ENCODE data around the gene MEAF6. TPM values are rescaled to one million over a fixed set of nuclear protein-coding genes. Genes with fewer than 3 reads are reported as not detected.

MEAF6 gene
- total RNA-seq, 2 donors from 2014 or later, result 48.0 to 66.8 TPM

DNA sequence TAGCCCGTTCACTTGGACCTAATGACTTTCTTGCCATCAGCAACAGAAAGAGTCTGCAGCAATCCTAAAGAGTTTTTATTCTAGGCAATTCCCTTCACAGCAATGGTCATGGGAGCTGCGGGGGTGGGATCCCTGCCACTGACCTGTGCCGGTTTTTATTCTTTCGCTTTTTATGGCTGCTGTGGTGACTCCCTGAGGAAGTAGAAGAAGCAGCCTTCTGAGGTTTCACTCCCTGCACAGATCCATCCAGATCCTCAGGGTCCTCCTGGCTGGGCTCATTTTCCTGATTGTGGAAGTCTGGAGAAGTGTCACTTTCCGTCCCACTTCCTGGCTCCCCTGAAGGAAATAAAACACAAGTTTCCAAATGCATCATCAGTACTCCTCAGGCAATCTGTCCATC, 12.9 kb downstream of the MEAF6 start:
- Mint-ChIP-seq H3K9me3 (no peaks in the 10 kb centered on the region), H3K27ac (no peak overlapping the region), H3K36me3 (peaks cover 0 to 12% of the 10 kb centered on the region in 2 donors)
- no peak for DNase-seq (ENCODE audit: low spot score in 2 of 2)
- no peak for ATAC-seq

DNA sequence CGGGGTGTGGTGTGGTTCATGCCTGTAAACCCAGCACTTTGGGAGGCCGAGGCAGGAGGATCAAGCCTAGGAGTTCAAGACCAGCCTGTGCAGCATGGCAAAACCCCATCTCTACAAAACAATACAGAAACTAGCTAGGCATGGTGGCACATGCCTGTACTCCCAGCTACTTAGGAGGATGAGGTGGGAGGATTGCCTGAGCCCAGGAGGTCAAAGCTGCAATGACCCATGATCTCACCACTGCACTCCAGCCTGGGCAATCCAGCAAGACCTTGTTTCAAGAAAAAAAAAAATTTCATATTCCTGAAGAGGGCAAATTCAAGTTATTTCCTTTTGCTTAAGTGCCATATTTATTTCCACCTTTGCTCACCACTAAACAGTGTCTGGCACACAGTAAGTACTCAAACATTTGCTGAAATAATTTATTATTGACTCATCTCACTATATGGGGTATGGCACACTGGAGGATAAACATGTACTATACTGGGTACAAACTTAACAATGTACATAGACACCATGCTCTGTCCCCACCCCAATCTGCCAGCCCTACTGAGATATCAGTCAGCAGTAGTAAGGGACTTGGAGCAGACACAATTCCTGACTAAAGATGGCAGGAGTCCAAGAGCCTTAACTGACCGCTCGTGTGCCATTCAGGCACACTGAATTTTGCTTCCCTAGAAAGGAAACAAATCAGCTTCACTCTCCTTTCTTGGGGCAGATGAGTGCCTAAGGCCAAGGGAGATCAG, 15.5 kb downstream of the MEAF6 start:
- Mint-ChIP-seq H3K9me3 (no peaks in the 10 kb centered on the region), H3K36me3 (no peaks in the 10 kb centered on the region), H3K27ac (no peak overlapping the region)
- no peak for DNase-seq (ENCODE audit: low spot score in 2 of 2)
- no peak for ATAC-seq

DNA sequence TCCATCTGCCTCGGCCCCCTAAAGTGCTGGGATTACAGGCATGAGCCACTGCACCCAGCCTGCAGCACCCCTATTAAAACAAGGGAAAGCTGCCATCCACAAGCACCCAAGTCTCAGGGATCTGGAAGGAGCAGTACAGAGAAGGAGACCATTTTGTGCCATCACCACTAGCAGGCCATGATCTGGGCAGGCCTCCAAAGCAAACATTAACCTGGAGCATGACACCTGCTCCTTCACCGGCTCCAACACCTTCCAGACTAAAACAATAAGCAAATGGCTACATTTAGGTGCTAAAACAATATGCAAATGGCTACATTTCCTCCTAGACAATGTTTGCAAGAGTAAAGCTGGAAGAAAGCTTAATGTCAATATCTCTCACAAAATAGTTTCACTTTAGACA, 16.7 kb downstream of the MEAF6 start:
- H3K36me3 Mint-ChIP-seq, result no peaks in the 10 kb centered on the region
- ATAC-seq (no peak), DNase-seq (ENCODE audit: low spot score in 2 of 2) (no peak)
- no peaks in the 10 kb centered on the region for H3K9me3 Mint-ChIP-seq
- no peak overlapping the region for H3K27ac Mint-ChIP-seq

DNA sequence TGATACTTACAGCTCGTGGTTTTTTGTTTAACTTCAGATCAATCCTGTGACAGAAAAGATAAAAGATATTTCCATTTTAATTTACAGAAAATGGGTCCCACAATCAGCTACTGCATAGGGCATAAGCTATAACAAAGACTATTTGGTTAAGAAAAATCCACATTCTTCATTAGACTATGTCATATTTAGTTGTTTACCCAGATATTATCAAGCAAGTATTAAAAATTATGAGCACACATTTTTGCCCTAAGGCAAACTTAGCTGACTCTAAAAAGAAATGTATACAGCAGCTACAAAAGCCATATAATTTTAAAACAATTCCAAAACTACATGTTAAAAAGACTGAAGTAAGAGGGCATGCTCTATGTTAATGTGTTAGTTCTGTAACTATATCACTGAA, 18.7 kb downstream of the MEAF6 start:
- Mint-ChIP-seq H3K27ac (no peak overlapping the region), H3K9me3 (no peaks in the 10 kb centered on the region), H3K36me3 (no peaks in the 10 kb centered on the region)
- DNase-seq (ENCODE audit: low spot score in 2 of 2) (no peak), ATAC-seq (no peak)

DNA sequence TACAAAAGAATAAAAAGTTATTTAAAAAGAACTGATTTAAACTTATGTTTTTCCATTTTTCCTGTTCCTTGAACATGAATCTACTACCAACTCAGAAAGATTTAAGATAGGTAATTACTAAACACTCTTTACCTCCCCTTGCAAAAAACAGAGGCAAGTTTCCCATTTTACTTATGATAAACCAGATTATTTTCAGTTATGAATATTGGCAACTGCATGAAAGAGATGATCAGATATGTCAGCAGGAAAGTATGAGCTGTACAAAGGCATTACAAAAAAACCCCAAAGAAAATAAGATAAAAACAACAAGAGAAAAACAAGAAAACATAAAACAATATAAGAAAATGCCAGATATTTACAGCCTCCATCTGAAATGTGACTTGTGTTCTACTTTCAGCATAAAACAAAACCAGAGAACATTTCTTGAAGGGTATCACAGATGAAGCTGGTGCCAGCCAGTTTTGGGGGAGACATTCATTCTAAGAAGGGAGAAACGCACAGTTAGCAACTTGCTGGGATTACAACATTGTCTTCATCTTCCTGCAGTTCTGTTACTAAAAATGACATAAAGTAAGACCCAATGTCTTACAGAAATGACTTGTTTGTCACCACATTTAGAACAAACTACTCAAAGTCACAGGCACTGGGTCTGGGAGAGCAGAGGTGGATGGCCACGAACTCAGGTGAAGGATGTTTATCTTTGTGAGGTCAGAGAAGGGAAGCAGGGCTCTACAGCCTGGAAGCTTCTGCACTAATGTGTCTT, 21.0 kb downstream of the MEAF6 start:
- ATAC-seq, result peak; percentile 61 to 91
- no peaks in the 10 kb centered on the region for H3K9me3 Mint-ChIP-seq
- no peaks in the 10 kb centered on the region for H3K36me3 Mint-ChIP-seq
- H3K27ac Mint-ChIP-seq, result peak overlapping the region; percentile 69 to 83
- no peak for DNase-seq (ENCODE audit: low spot score in 2 of 2)

DNA sequence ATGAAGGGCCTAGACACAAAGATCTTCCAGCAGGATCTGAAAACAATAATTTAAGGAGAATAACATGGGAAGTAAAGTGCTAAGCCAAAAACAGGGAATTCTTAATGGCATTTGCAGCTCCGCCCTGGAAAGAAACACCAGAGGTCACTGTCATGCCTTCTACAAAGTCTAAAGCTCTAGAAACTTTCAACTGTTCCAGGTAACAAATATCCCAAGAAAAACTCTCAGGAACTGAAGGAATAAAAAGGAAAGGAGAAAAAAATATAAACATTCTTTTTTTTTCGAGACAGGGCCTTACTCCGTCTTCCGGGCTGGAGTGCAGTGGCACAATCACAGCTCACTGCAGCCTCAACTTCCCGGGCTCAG, 27.0 kb downstream of the MEAF6 start:
- no peak for DNase-seq (ENCODE audit: low spot score in 2 of 2)
- no peaks in the 10 kb centered on the region for H3K9me3 Mint-ChIP-seq
- no peak for ATAC-seq
- peak overlapping the region; percentile 68 to 90 for H3K27ac Mint-ChIP-seq
- peaks cover 2% of the 10 kb centered on the region in 2 donors for H3K36me3 Mint-ChIP-seq

DNA sequence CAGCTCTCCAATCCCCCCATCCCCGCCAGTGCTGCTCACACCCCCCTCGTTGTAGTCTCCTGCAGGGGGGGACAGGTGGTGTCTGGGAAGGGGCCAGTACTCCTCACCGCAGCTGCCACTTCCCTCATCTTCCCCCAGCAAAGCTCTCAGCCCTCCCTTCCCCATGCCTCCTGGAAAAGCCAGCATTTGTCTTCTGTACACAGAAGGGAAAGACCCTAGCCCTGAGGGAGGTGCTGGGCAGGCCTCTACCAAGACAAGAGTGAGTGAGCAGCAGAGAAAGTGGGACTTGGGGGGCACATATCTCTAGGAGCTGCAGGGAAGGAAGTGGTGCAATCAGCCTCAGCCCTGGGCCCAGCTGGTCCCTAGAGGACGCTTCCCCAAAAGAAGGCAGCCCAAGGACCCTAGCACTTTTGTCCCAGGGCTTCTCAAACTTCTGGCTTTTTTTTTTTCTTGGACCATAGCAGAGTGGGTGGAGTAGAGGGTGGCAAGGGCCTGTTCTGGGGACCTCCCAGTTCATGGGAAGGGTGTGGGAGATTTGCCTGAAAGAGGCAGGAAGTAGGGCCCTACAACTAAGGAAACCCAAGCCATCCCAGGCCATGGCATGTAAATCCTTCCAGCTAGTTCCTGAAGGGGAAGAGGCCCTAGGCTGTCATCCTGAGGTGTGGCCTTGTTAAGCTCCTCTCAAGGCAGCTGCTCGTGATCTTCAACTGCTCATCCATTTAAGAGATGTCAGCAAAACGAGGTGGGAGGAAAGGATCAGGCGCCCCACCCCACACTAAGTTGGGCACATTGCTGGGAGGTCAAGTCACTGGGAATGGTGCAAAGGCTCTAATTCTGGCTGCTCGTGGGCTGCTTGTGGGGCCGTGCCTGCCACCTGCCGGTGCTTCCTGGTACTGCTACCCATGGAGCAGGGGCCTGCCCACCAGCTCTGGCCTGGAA, 27.6 kb downstream of the MEAF6 start:
- ATAC-seq (peak; percentile 56 to 57), DNase-seq (ENCODE audit: low spot score in 2 of 2) (peak; percentile 78 to 88)
- Mint-ChIP-seq H3K27ac (peak overlapping the region; percentile 68 to 90), H3K9me3 (no peaks in the 10 kb centered on the region), H3K36me3 (peaks cover 6 to 8% of the 10 kb centered on the region in 2 donors)

DNA sequence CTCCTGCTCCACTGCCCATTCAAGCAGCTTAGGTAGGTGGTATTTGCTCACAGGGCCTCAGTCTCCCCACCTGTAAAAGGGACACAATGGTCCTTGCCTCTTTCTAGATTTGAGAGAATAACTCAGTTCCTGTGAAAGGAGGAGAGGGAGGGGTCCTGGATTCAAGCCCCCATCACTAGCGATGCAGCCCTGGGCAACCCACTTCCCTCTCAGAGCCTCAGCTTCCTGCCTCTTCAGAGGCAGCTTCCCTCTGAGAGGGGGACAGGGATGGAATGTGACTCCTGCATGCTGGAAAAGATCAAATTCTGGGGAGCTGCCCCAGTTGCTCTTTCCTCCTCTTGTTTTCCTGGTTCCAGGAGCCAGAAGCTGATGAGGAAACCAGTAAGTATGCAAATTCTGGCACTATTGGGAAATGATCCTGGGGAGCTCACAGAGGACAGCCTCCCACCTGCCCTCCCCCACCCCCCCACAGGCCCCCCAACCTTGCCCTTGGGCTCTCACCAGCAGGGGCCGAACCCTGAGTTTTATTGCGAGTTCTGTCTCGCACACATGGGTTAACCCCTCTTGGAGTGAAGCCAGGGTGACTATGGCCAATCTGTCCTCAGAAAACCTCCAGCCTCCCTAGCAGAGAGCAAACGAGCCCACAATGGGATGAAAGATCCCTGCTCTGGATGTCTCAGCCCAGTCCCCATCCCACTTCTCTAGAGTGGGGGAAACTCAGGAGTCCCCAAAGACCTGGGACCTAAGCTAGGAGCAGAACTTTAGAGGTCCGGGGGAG, 28.5 kb downstream of the MEAF6 start:
- no peaks in the 10 kb centered on the region for H3K9me3 Mint-ChIP-seq
- peak overlapping the region; percentile 22 to 78 for H3K27ac Mint-ChIP-seq
- peak in 1 of 2 donors; percentile 2 for ATAC-seq
- peaks cover 13 to 15% of the 10 kb centered on the region in 2 donors for H3K36me3 Mint-ChIP-seq
- no peak for DNase-seq (ENCODE audit: low spot score in 2 of 2)

DNA sequence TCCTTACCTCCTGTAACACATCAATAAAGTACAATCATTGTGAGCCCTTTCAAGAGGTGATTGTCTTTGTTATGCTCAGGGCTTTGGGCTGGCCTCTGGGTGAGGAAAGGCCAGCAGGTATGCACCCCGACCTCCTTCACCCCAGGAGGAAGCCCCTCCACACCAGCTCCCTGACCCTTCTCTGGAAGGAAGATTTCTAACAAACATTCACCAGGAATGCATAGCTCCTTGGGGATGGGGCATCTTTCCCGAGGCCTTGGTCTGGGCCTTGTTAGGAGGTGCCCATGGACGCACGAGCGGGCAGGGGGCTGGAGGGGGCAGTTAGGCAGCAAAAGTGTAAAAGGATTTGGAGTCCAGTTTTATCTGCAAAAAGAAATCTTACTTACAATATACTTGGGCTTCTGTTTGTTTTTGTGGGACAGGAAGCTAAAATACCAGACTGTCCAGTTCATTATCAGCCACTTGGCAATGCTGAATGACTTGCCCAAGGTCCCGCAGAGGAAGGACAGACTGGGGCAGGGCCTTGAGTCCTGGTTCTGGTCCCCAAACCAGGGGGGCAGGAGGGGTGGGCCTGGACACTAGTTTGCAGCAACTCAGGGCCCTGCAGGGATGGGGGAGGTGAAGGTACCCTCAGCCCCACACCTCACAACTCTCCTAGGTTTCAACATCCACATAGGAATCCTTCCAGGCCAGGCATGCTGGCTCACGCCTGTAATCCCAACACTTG, 30.1 kb downstream of the MEAF6 start:
- H3K27ac Mint-ChIP-seq, result peak overlapping the region; percentile 40 to 78
- peaks cover 17 to 24% of the 10 kb centered on the region in 2 donors for H3K36me3 Mint-ChIP-seq
- DNase-seq (ENCODE audit: low spot score in 2 of 2), result no peak
- H3K9me3 Mint-ChIP-seq, result no peaks in the 10 kb centered on the region
- no peak for ATAC-seq

DNA sequence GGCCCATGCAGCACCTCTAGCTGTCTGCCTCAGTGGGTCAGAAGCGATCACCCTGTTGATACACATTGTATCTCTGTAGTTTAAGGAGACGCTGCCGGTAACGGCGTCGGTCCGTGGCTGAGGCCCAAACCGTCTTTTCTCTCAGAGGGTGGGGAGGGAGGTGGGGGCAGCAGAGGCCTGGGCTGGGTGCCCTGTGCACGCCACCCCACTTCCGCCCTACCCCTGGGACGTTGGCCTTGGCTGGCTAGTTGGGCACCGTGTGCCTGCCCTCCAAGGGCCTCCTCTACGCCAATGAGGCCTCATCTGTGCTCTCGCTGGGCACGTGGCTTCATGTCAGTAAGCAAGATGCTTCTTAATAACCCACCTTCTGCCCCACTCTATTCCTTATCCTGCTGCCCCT, 30.8 kb downstream of the MEAF6 start:
- Mint-ChIP-seq H3K27ac (peak overlapping the region; percentile 40 to 78), H3K9me3 (no peaks in the 10 kb centered on the region), H3K36me3 (peaks cover 24 to 31% of the 10 kb centered on the region in 2 donors)
- DNase-seq (ENCODE audit: low spot score in 2 of 2) (no peak), ATAC-seq (no peak)

DNA sequence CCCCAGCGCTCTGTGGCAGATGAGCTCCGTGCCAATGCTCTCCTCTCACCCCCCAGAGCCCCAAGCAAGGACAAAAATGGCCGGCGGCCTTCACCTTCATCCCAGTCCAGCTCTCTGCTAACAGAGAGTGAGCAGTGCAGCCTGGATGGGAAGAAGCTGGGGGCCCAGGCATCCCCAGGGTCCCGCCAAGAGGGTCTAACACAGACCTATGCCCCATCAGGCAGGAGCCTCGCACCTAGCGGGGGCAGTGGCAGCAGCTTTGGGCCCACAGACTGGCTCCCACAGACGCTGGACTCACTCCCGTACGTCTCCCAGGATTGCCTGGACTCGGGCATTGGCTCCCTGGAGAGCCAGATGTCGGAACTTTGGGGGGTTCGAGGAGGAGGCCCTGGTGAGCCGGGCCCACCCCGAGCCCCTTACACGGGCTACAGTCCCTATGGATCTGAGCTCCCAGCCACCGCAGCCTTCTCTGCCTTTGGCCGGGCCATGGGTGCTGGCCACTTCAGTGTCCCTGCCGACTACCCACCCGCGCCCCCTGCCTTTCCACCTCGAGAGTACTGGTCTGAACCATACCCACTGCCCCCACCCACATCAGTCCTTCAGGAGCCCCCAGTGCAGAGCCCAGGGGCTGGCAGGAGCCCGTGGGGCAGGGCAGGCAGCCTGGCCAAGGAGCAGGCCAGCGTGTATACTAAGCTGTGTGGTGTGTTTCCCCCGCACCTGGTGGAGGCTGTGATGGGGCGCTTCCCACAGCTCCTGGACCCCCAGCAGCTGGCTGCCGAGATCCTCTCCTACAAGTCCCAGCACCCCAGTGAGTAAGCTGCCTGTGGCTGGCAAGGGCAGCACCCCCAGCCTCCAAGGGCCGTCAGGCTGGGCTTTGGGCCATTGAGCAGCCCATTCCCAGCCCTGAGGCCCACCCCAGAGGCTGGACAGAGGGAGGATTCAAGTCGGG, 31.5 kb downstream of the MEAF6 start:
- no peak for ATAC-seq
- Mint-ChIP-seq H3K36me3 (peaks cover 30 to 39% of the 10 kb centered on the region in 2 donors), H3K27ac (peak overlapping the region; percentile 68 to 94), H3K9me3 (no peaks in the 10 kb centered on the region)
- no peak for DNase-seq (ENCODE audit: low spot score in 2 of 2)

DNA sequence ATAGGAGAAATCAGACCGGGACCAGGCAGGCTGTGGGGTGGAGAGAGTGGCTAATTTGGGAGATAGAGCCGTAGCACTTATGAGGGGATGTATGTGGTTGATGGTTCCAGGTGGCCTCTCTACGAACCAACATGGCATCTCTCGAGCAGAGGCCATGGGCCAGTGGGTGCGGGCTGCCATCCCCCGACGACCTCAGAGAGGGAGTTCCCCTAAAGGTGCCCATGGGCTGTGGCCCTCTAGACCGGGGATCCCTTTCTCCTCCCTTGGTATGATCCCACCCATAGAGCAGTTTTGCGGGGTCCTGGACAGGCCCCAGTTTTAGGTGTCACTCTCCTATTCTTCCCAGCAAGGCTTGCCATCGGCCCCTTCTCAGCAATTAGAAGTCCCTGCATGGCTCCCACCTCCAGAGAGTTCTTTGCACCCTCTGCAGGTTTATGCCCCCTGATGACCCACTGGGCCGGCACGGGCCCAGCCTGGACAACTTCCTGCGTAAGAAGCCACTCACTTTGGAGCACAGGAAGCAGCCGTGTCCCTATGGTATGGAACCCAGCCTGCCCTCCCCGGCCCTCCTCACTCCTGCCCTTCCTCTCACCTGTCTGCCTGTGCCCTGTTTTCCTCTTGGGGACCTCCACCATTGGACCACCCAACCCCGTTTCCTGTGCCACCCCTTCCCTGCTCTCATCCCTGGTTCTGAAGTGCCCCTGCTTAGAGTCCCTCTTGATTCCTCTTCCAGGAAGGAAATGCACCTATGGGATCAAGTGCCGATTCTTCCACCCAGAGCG, 32.4 kb downstream of the MEAF6 start:
- DNase-seq (ENCODE audit: low spot score in 2 of 2), result no peak
- no peak for ATAC-seq
- Mint-ChIP-seq H3K9me3 (no peaks in the 10 kb centered on the region), H3K27ac (peak overlapping the region; percentile 94), H3K36me3 (peaks cover 36 to 47% of the 10 kb centered on the region in 2 donors)

DNA sequence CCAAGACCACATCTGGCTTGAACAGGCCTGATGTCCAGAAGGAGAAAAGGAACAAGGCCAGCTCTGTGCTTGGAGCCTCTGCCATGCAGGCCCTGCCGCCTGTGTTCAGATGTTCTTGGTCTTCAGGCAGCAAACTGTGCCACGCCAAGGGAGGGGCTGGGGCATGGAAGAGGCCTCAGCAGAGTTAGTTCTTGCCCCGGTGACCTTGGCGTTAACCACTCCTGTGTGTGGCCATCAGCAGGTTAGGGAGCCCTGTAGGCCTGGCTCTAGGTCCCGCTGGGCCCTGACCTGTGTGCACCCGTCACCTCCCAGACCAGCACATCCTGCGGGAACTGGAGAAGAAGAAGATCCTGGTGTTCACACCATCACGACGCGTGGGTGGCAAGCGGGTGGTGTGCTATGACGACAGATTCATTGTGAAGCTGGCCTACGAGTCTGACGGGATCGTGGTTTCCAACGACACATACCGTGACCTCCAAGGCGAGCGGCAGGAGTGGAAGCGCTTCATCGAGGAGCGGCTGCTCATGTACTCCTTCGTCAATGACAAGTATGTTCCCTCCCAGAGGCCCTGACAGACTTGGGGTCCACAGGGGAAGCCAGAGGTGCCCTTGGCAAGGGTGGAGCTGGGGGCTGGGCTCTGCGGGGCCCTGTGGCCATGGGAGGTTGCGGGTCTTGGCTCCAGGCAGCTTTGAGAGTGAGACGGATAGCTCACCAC, 33.1 kb downstream of the MEAF6 start:
- DNase-seq (ENCODE audit: low spot score in 2 of 2) (no peak), ATAC-seq (no peak)
- Mint-ChIP-seq H3K27ac (peak overlapping the region; percentile 94), H3K9me3 (no peaks in the 10 kb centered on the region), H3K36me3 (peaks cover 44 to 55% of the 10 kb centered on the region in 2 donors)

Data from activated naive CD4-positive, alpha-beta T cell treated with anti-CD3 and anti-CD28 coated beads, Interleukin-2, amount 50 U/mL, for 72 hours (primary cell).